GM12891 (cell line): ENCODE measurements around the gene CCDC33.
A peak's percentile ranks its signal among the peaks of the same experiment; 100 is the strongest.

Experiments
- DNase-seq: peaks from one replicate; pipeline ENCODE4 v3.0.0; 2011; ENCODE audit warnings: low spot score; ENCODE audit not compliant: insufficient read length
- FAIRE-seq: peaks from 2 replicates; lab custom pipeline; 2011; peaks lifted over from hg19 to GRCh38; lab: Jason Lieb, UNC
- PAX5 ChIP-seq: IDR thresholded peaks from 2 replicates; pipeline ENCODE4 v1.6.1; 2011; ENCODE audit warnings: low read length, moderate library complexity, mild to moderate bottlenecking; ENCODE audit not compliant: insufficient read depth, severe bottlenecking
- POLR2A ChIP-seq: IDR thresholded peaks from 2 replicates; pipeline ENCODE4 v1.6.1; 2011; ENCODE audit warnings: low read depth, low read length, control low read depth
- POLR2AphosphoS5 ChIP-seq: IDR thresholded peaks from 2 replicates; pipeline ENCODE4 v1.6.1; 2011; ENCODE audit warnings: low read depth, low read length, control low read depth
- POU2F2 ChIP-seq: IDR thresholded peaks from 2 replicates; pipeline ENCODE4 v1.6.1; 2011; ENCODE audit warnings: low read depth, mild to moderate bottlenecking, control low read depth, low read length, moderate library complexity
- SPI1 ChIP-seq: IDR thresholded peaks from 2 replicates; pipeline ENCODE4 v1.6.1; 2011; ENCODE audit warnings: low read depth, low read length, control low read depth
- TAF1 ChIP-seq: IDR thresholded peaks from 2 replicates; pipeline ENCODE4 v1.6.1; 2011; ENCODE audit warnings: low read depth, low read length, control low read depth

The CCDC33 gene

DNA sequence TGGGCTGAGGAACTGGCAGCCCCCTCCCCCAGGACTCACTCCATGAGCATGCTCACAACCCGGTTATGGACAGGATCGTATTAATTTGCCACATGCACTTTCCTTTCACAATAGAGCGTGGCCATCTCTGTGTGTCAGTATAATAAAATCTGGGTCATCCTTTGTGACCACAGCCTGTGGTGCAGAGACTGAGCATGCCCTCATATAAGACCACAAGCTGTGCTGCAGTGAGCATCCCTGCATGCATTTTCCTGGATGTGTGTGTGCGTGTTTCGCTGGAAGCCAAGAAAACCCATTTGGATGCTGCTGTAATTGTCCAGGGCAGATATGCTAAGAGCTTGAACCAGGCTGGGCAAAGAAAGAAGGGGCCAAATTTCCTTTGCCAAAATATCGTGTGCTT, 91.6 kb downstream of the CCDC33 start:
- no peak for FAIRE-seq
- DNase-seq: no peak

DNA sequence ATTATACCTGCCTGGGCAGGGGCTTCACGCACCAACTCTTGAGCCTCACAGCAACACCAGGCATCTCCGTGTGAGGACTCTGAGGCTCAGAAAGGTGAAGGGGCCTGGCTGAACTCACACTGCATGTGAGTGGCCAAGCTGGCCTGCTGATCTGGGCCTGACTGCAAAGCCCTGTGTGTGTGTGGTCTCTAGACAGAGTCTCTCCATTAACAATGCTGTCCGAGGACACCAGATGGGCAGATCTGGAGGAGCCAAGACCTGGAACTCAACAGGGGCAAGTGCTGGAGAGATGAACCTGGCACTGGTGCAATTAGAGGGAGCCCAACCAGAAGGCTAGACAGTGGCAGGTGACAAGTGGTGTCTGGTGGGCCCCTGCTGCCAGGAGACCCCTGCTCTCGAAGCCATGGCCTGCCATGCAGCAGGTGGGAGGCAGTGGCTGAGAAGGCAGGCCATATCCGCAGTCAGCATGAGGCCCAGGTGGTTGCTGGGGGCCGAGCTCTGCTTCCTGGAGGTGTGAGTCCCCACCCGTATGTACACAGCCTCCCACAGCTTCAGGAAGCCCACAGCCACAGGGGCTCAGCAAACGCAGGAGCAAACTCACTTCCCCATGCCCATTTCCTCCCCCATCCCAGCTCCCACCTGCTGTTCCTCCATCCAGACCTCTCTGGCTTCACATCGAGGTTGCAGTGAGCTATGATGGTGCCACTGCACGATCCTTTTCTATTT, 92.4 kb downstream of the CCDC33 start:
- no peak for FAIRE-seq
- TF ChIP-seq POU2F2 (no peak), SPI1 (no peak), POLR2A (no peak), PAX5 (no peak), TAF1 (no peak), POLR2AphosphoS5 (no peak)
- DNase-seq: no peak

More for the DNA sequence above, 91.6 kb downstream of the CCDC33 start:
- TF ChIP-seq TAF1: no peak
- TF ChIP-seq POLR2AphosphoS5: no peak
- no peak for TF ChIP-seq POLR2A
- no peak for TF ChIP-seq SPI1
- TF ChIP-seq PAX5: no peak
- no peak for TF ChIP-seq POU2F2

GRCh38 chr15:74330861-74331408, 94.8 kb downstream of the CCDC33 start:
- DNase-seq (no peak), FAIRE-seq (no peak)
- TF ChIP-seq POLR2AphosphoS5 (no peak), POLR2A (no peak), TAF1 (no peak), POU2F2 (no peak), SPI1 (no peak), PAX5 (no peak)

GRCh38 chr15:74332011-74332410, 95.9 kb downstream of the CCDC33 start:
- DNase-seq: no peak
- FAIRE-seq: no peak
- no peak for TF ChIP-seq SPI1
- no peak for TF ChIP-seq POLR2A
- no peak for TF ChIP-seq PAX5
- TF ChIP-seq TAF1: no peak
- TF ChIP-seq POLR2AphosphoS5: no peak

DNA sequence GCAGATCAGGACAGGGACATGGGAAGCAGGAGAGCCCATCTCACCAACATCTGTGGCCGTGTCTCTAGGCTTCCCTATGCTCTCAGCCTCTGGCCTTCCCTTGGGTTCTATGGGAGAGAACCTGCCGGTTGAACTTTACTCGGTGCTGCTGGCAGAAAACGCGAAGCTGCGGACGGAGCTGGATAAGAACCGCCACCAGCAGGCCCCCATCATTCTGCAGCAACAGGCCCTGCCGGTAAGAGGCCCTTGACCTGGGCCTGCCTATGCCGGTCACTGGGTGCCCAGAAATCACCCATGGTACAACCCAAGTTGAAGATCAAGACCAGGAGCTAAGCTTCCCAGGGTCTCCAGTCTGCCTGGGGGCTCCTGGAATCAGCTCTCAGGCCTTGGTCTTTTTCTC, 96.5 kb downstream of the CCDC33 start:
- FAIRE-seq (no peak), DNase-seq (no peak)
- TF ChIP-seq PAX5: no peak

DNA sequence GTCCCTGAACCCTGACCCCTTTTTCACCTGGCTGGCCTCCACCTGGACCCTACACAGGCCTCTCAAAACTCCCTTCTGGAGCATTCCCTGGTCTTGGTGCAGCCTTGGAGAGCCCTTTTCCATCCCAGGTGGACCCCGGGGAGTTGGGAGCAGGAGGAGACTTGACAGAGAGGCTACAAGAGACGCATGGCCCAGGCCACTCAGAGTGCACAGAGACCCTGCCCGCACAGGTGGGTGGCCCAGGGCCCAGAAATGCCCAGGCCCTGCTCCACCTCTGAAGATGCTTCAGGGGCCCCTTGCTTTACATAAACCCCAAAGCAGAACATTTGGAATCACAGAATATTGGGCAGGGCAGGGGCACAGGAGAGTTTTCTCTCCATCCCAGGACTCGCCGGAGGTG, 97.0 kb downstream of the CCDC33 start:
- DNase-seq (no peak), FAIRE-seq (no peak)
- TF ChIP-seq POU2F2 (no peak), POLR2AphosphoS5 (no peak), SPI1 (no peak), TAF1 (no peak), PAX5 (no peak)

DNA sequence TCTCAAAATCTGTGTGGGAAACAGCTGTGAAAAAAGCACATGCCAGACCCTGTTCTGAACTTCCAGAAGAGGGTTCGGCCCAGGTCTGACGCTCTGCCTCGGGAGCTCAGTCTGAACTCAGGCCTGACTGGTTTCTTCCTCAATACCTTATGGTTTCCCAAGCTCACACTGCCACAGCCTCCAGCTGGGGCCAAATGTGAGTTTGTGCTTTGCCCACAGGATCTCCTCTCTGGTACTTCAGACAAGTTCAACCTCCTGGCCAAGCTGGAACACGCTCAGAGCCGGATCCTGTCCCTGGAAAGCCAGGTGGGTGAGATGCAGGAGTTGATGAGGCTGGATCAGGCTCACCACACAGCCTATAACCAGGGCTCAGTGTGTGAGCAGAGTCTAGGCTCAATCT, 97.5 kb downstream of the CCDC33 start:
- TF ChIP-seq POLR2AphosphoS5 (no peak), SPI1 (no peak), POU2F2 (no peak), PAX5 (no peak), POLR2A (no peak), TAF1 (no peak)
- FAIRE-seq (no peak), DNase-seq (no peak)

- TF ChIP-seq POU2F2: no peak
- no peak for TF ChIP-seq PAX5
- TF ChIP-seq POLR2A: no peak
- no peak for TF ChIP-seq SPI1
- no peak for TF ChIP-seq TAF1
- no peak for TF ChIP-seq POLR2AphosphoS5
- FAIRE-seq: peak; percentile 65
- no peak for DNase-seq
These were observed 98.0 kb downstream of the CCDC33 start for GRCh38 chr15:74334127-74334526.

- TF ChIP-seq SPI1 (no peak), POLR2A (no peak), PAX5 (no peak)
- FAIRE-seq: no peak
- DNase-seq: no peak
These were observed 99.3 kb downstream of the CCDC33 start for GRCh38 chr15:74335396-74335795.
